Amniotic epithelial cell (primary cell): ENCODE data around the gene MARVELD1.
A peak's percentile ranks its signal among the peaks of the same experiment; 100 is the strongest.

ENCODE experiments used
- DNase-seq: peaks from one replicate; pipeline ENCODE4 v3.0.0-alpha.2; 2010; ENCODE audit warnings: low read depth

The MARVELD1 gene

GRCh38 chr10:97755718-97756117 is 42.2 kb downstream of the MARVELD1 start:
- DNase-seq: no peak

- no peak for DNase-seq
Observed at GRCh38 chr10:97757471-97757870, 43.9 kb downstream of the MARVELD1 start.

- DNase-seq: peak; percentile 69
Observed at GRCh38 chr10:97759158-97759887, 45.8 kb downstream of the MARVELD1 start.

DNA sequence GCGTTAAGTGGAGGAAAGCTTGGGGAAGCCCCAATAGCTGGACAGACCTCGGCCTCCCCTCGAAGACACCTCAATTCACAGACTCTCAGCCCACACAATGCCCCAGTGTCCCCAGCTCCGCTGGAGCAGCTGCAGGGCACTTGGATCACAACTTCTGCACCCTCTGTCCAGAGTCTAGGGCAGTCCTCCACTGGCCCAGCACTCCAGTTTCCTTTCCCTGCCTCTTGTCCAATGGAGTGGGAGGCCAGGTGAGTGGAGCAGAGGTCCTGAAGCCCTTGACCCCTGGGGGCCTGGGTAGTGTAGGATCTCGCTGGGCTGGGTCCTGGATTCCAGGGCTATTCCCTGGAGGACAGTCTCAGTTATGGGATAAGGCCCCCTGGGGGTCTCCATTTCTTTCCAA is 46.4 kb downstream of the MARVELD1 start:
- DNase-seq: no peak

DNA sequence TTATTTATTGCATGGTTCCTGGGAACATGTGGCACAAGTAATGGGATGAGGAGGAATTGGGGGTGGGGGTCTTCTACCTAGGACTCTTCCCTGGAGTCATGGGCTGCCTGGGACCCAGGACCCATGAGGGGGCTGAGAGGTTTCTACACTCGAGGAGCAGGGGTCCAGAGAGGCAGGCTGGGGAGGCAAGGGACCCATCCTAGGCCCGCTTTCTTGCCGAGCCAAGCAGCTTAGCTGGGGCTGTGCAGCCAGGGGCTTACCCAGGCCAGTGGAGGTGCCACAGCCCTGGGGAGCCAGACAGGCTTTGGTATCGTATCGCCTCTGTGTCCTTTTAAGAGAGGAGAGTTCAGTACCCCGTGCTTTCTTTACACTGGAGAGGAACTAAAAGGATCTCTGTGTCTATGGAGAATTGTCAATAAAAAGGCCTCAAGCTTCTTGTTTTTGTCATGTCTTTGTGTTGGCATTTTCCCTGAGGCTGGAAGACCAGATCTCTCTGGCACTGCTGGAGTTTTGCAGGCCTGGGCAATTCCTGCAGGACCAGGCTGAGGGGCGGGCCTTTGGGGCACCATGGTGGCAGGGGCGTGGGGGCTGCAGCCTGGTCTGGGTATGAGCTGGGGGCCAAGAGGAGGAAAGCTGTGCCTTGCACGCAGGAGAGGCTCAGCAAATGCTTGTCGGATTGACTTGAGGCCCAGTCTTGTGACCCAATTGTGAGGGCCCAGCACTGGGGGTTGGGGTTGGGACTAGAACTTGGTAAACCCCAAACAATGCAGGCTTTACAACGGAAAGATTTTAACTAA is 47.1 kb downstream of the MARVELD1 start:
- no peak for DNase-seq

DNA sequence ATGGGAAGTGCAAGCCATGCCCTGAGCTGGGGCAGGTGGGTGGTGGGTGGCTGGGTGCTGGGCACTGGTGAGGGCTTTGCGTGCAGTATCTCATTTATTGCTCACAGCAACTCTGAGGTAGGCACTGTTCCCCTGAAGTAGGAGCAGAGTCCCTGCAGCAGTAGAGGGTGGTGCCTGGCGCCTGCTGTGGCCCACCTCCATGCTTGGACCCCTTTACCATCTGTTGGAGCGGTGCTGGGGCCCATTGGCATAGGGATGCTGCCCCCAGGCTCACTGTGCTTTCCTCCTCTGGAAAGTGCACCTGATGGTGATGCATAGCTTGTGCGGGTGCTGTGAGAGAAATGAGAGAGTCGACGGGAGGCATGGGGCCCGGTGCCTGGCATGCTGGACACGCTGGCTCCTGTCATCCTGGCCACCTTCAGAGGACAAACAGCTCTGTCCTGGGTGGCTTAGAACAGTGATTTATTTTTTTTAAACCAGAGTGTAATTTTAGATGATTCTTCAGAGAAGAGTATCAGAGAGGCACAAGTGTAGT is 47.9 kb downstream of the MARVELD1 start:
- DNase-seq: no peak

- peak; percentile 31 for DNase-seq
Observed at GRCh38 chr10:97762056-97762455, 48.5 kb downstream of the MARVELD1 start.

DNA sequence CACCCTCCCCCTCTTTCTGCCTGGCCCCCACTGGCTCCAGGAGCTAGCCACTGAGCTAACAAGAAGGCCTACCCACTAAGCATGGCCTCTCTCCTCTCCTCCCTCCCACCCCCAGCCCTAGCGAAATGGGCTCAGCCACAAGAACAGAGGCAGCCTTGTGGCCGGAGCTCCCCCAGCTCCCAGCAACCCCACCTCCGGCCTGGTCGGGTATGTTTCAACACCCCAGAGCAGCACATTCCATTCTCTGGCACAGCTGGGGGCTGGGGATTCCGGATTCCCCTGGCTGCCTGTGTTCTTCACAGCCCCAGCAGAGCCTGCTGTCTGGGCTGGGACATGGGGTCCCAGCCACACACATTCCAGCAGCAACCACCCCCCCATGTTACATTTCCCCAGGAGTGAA is 49.3 kb downstream of the MARVELD1 start:
- DNase-seq: peak; percentile 79

GRCh38 chr10:97763411-97763810 is 49.9 kb downstream of the MARVELD1 start:
- no peak for DNase-seq

DNA sequence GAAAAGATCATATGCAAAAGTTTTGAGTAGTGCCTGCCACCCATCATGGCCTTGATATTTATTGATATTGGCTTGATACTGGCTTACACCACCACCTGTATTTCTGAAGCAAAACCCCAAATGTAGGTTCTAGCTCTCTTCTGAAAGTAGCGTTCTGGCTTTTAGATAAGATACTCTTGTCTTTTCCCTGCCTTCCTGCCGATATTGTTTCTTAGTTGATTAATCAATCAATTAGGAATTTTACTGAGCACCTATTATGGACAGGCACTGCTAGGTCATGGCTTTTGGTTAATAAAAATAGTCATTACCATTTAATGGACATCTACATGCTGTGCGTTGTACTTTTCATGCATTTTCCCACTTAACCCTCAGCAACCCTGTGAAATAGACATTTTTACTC is 50.4 kb downstream of the MARVELD1 start:
- no peak for DNase-seq

- no peak for DNase-seq
Observed at GRCh38 chr10:97764519-97764931, 51.0 kb downstream of the MARVELD1 start.

DNA sequence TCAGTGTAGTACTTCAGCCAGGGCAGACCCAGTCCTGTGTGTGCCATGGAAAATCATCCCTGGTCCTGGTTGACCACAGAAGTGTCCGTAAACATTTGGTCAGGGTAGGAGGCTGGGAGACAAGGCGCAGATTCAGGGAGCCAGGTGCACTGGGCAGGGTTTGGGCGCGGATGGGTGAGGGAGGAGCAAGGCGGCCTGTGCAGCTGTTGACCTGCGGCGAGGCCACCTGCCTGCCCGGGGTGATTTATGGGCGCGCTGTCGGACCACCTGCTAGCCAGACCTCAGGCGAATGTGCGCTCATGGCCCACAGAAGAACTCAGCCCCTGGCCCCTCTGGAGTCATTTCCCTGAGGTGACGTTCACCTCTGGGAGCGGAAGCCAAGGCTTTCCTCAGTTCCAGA is 51.7 kb downstream of the MARVELD1 start:
- DNase-seq: no peak

- DNase-seq: no peak
Observed at GRCh38 chr10:97766106-97766810, 52.7 kb downstream of the MARVELD1 start.

DNA sequence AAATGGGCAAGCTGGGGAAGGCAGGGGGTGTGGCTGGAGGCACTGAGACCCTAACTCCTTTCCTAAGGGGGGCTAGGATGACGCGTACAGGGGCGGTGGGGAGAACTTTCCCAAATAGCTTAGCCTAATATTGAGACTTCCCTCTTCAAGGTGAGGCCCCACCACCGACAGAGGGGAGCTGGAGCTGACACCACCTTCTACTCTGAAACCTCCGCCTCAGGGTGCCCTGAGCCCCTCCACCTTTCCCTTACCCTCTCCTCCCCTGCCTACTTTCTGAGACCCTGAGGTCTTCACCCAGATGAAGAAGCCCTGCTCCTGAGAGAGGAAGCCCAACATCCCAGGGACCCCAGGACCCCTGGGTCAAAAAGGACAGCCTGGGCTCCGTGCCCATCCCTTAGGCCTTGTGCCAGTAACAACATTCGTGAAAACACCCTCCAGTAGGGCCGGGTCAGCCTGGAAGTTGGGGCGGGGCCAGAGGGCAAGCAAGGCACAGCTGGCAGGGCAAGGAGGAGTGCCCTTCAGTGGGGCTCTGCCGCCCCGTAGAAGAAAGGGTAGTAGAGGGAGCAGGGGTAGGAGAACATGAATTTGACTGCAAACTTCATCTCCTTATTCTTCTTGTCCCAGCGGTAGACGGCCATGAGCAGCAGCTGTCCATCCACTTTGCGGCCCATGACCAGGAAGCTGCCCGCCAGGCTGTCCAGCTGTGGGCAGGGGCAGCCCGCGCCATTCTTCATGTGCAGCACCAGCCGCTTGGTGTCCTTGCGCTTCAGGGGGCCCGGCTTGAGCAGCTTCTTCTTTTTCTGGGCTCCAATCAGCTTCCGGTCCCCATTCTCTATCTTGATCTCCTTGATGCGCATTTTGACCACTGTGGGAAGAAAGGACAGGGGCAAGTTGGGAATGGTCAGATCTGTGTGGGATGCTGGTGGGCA is 53.7 kb downstream of the MARVELD1 start:
- no peak for DNase-seq
